ENCODE results near the gene LYRM4.
A peak's percentile ranks its signal among the peaks of the same experiment; 100 is the strongest.

LYRM4 gene

GRCh38 chr6:5135788-5136376 lies 124.9 kb downstream of the LYRM4 start:
- Histone ChIP-seq H3K4me1 (ENCODE audit: low read depth, poor library complexity, severe bottlenecking) (no peaks in the 10 kb centered on the region), H3K27ac (no peak overlapping the region), H3K4me3 (IDR thresholded peaks at IDR 0.05; ENCODE audit: insufficient read depth, low read depth, low read length) (no peak overlapping the region), H2AFZ (ENCODE audit: low read depth) (no peak overlapping the region), H3K27me3 (ENCODE audit: insufficient read depth, low read depth) (no peaks in the 10 kb centered on the region), H4K20me1 (ENCODE audit: insufficient read depth) (no peaks in the 10 kb centered on the region), H3K4me2 (no peak overlapping the region), H3K36me3 (ENCODE audit: insufficient read depth) (no peaks in the 10 kb centered on the region), H3K79me2 (ENCODE audit: insufficient read depth, low read depth) (no peaks in the 10 kb centered on the region), H3K9ac (no peak overlapping the region)
- peak; percentile 90 for TF ChIP-seq CTCF (conservative IDR thresholded peaks at IDR 0.05; ENCODE audit: low read depth, low read length)

GRCh38 chr6:5133943-5134342 lies 126.8 kb downstream of the LYRM4 start:
- Histone ChIP-seq H3K4me2 (no peak overlapping the region), H4K20me1 (ENCODE audit: insufficient read depth) (no peaks in the 10 kb centered on the region), H3K4me1 (ENCODE audit: low read depth, poor library complexity, severe bottlenecking) (no peaks in the 10 kb centered on the region), H2AFZ (ENCODE audit: low read depth) (no peak overlapping the region), H3K9ac (no peak overlapping the region), H3K4me3 (IDR thresholded peaks at IDR 0.05; ENCODE audit: insufficient read depth, low read depth, low read length) (no peak overlapping the region), H3K27ac (no peak overlapping the region), H3K36me3 (ENCODE audit: insufficient read depth) (no peaks in the 10 kb centered on the region), H3K27me3 (ENCODE audit: insufficient read depth, low read depth) (no peaks in the 10 kb centered on the region), H3K79me2 (ENCODE audit: insufficient read depth, low read depth) (no peaks in the 10 kb centered on the region)
- no peak for TF ChIP-seq CTCF (conservative IDR thresholded peaks at IDR 0.05; ENCODE audit: low read depth, low read length)

GRCh38 chr6:5132731-5133130 lies 128.0 kb downstream of the LYRM4 start:
- no peak overlapping the region for H3K4me2 ChIP-seq
- no peak overlapping the region for H3K9ac ChIP-seq
- no peaks in the 10 kb centered on the region for H3K79me2 ChIP-seq (ENCODE audit: insufficient read depth, low read depth)
- no peak overlapping the region for H3K27ac ChIP-seq
- H3K4me3 ChIP-seq (IDR thresholded peaks at IDR 0.05; ENCODE audit: insufficient read depth, low read depth, low read length): no peak overlapping the region
- H3K27me3 ChIP-seq (ENCODE audit: insufficient read depth, low read depth): no peaks in the 10 kb centered on the region
- H3K4me1 ChIP-seq (ENCODE audit: low read depth, poor library complexity, severe bottlenecking): no peaks in the 10 kb centered on the region
- H4K20me1 ChIP-seq (ENCODE audit: insufficient read depth): no peaks in the 10 kb centered on the region
- no peaks in the 10 kb centered on the region for H3K36me3 ChIP-seq (ENCODE audit: insufficient read depth)
- H2AFZ ChIP-seq (ENCODE audit: low read depth): no peak overlapping the region
- no peak for TF ChIP-seq CTCF (conservative IDR thresholded peaks at IDR 0.05; ENCODE audit: low read depth, low read length)

- Histone ChIP-seq H3K4me2 (no peak overlapping the region), H3K4me1 (ENCODE audit: low read depth, poor library complexity, severe bottlenecking) (no peaks in the 10 kb centered on the region), H3K9ac (no peak overlapping the region), H3K27me3 (ENCODE audit: insufficient read depth, low read depth) (no peaks in the 10 kb centered on the region), H3K4me3 (IDR thresholded peaks at IDR 0.05; ENCODE audit: insufficient read depth, low read depth, low read length) (no peak overlapping the region), H4K20me1 (ENCODE audit: insufficient read depth) (no peaks in the 10 kb centered on the region), H3K36me3 (ENCODE audit: insufficient read depth) (no peaks in the 10 kb centered on the region), H3K27ac (no peak overlapping the region), H3K79me2 (ENCODE audit: insufficient read depth, low read depth) (no peaks in the 10 kb centered on the region), H2AFZ (ENCODE audit: low read depth) (no peak overlapping the region)
- TF ChIP-seq CTCF (conservative IDR thresholded peaks at IDR 0.05; ENCODE audit: low read depth, low read length): no peak
These were observed 130.4 kb downstream of the LYRM4 start for GRCh38 chr6:5130135-5130866.
